ENCODE results near the gene KLHL25.

Gene KLHL25

DNA sequence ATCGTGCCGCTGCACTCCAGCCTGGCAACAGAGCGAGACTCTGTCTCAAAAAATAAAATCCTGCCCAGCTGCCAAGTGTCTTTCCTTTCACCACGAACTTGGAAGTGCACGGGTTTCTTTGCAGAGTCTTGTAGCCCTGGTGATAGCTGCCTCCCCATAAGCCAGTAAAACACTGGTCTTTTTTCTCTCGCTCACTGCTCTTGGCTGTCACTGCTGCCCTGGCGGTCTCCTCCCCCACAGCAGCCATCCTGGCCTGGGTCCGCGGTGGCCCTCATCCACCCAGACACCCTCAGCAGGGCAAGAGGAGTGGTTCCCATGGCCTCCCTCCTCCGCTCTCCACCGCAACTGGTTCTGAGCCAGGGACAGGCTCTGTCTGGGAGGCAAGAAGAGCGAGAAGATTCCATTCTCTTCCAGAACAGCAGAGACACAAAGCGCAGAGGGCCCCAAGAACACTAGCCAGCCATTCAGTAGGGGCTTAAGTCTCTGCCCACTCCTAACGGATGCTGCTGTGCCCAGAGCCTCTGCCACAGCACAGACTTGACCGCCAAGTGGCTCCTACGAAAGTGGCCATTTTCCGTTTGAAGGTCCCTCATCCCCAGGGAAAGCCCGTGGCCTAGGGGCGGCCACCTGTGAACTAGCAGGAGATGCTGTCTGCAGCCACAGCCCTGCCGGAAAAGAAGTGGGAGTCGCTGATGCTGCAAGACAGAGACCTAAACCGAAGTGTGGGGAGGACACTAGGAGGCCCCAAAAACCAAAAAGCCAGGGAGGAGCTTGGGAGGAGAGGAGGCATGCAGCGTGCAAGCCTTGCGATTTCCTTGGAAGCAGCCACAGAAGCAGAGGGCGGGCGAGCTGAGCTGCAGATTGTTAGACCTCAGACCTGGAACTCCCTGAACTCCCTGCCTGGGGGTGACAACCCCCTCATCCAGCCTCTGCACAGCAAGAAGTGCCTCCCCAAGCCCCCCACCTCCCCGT lies 44.1 kb downstream of the KLHL25 start:
- H3K27me3 ChIP-seq (ENCODE audit: insufficient read depth, insufficient read length): no peaks in the 10 kb centered on the region
- TF ChIP-seq ZNF274 (IDR thresholded peaks at IDR 0.05; ENCODE audit: low read depth, low read length) (no peak), YY1 (IDR thresholded peaks at IDR 0.05; ENCODE audit: insufficient read depth, insufficient read length) (no peak), SUZ12 (IDR thresholded peaks at IDR 0.05; ENCODE audit: extremely low read depth, insufficient read depth, insufficient read length) (no peak)
- peak; percentile 18 for DNase-seq (ENCODE audit: low read depth, low spot score)
- peak overlapping the region; percentile 59 for H3K9ac ChIP-seq (ENCODE audit: insufficient read length, low read depth)
- H3K4me1 ChIP-seq (ENCODE audit: insufficient read depth, insufficient read length): peaks cover 15% of the 10 kb centered on the region
- H3K9me3 ChIP-seq (ENCODE audit: insufficient read depth, low read length): no peaks in the 10 kb centered on the region
- H3K36me3 ChIP-seq (ENCODE audit: insufficient read depth, insufficient read length, low read length): peaks cover 56% of the 10 kb centered on the region
- H3K4me3 ChIP-seq (ENCODE audit: insufficient read length, low read depth): no peak overlapping the region

DNA sequence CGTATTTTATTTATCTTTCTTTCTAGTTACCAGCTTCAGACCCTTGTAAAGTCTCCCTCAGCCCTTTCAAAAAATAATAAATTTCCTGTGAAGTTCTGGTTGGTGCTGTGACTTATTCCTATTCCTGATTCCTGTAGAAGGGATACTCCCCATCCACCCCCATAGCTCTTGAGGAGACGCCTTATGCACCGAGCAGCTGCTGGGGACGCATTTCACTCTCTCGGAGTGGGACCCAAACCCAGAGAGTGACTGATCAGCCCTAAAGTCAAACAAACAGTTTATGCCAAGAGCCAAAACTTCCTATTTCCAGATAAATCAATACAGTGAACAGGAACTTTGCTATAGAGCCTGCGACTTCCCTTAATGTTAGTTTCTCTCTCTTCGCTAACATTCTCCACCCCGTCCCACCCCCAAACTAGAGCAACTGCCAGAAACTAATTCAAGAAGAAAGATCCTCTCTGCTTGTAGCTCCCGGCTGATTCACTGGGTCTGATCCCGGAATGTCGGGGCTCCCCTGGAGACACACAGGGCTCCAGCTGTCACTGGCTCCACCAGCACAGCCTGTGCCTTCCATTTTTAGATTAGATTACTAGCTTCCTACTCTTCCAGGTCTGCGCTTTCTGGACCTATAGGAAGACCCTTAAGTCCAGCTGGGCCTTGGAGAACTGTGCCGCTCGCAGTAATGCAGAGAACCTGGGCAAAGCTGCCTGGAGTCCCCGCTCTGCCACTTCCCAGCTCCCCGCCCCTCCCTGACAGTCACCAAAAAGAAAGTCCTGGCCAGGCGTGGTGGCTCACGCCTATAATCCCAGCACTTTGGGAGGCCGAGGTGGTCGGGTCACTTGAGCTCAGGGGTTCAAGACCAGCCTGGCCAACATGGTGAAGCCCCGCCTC lies 45.2 kb downstream of the KLHL25 start:
- TF ChIP-seq ZNF274 (IDR thresholded peaks at IDR 0.05; ENCODE audit: low read depth, low read length) (no peak), SUZ12 (IDR thresholded peaks at IDR 0.05; ENCODE audit: extremely low read depth, insufficient read depth, insufficient read length) (no peak), YY1 (IDR thresholded peaks at IDR 0.05; ENCODE audit: insufficient read depth, insufficient read length) (no peak)
- no peak overlapping the region for H3K4me3 ChIP-seq (ENCODE audit: insufficient read length, low read depth)
- peaks cover 63% of the 10 kb centered on the region for H3K36me3 ChIP-seq (ENCODE audit: insufficient read depth, insufficient read length, low read length)
- peaks cover 15% of the 10 kb centered on the region for H3K4me1 ChIP-seq (ENCODE audit: insufficient read depth, insufficient read length)
- no peak overlapping the region for H3K9ac ChIP-seq (ENCODE audit: insufficient read length, low read depth)
- H3K9me3 ChIP-seq (ENCODE audit: insufficient read depth, low read length): no peaks in the 10 kb centered on the region
- no peaks in the 10 kb centered on the region for H3K27me3 ChIP-seq (ENCODE audit: insufficient read depth, insufficient read length)
- no peak for DNase-seq (ENCODE audit: low read depth, low spot score)

DNA sequence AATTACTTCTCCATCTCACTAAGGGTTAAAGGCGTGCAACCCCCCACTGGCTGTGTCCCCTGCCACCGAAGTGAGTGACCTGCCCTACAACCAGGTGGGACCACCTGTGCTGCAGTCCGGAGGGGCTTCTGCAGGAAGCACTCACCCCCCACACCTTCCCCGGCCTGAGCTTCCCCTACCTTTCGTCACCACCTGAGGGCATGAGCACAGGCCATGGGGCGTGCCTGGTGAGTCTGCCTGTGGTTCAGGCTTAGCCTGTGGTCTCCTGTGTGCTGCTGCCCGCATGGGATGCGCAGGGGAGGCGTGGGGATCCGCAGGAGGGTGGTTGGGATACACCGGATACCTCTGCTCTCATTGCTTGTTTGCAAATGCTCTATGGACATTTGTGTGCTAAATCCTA lies 46.0 kb downstream of the KLHL25 start:
- DNase-seq (ENCODE audit: low read depth, low spot score): no peak
- Histone ChIP-seq H3K4me1 (ENCODE audit: insufficient read depth, insufficient read length) (peaks cover 15% of the 10 kb centered on the region), H3K9me3 (ENCODE audit: insufficient read depth, low read length) (no peaks in the 10 kb centered on the region), H3K4me3 (ENCODE audit: insufficient read length, low read depth) (no peak overlapping the region), H3K27me3 (ENCODE audit: insufficient read depth, insufficient read length) (no peaks in the 10 kb centered on the region), H3K36me3 (ENCODE audit: insufficient read depth, insufficient read length, low read length) (peaks cover 64% of the 10 kb centered on the region), H3K9ac (ENCODE audit: insufficient read length, low read depth) (no peak overlapping the region)
- TF ChIP-seq YY1 (IDR thresholded peaks at IDR 0.05; ENCODE audit: insufficient read depth, insufficient read length): no peak
- TF ChIP-seq ZNF274 (IDR thresholded peaks at IDR 0.05; ENCODE audit: low read depth, low read length): no peak
- no peak for TF ChIP-seq SUZ12 (IDR thresholded peaks at IDR 0.05; ENCODE audit: extremely low read depth, insufficient read depth, insufficient read length)

DNA sequence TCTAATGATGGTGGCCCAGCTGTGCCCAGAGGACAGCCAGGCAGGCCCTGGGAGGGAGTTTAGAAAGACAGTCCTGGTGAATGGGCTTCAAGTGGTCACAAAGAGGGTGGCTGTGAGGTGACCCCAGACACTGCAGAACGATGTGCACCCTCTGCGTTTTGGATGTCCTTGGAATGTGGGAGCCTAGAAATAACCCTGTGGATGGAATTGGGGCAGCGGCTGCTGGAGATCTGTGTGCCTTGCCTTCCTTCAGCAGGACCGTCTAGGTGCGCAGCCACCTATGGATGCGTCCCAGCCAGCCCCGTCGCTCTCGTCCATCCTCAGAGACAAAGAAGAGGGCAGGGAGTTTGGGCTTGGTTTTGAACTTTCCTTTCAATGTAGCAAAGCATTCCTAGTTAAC lies 46.5 kb downstream of the KLHL25 start:
- H3K36me3 ChIP-seq (ENCODE audit: insufficient read depth, insufficient read length, low read length): peaks cover 65% of the 10 kb centered on the region
- TF ChIP-seq YY1 (IDR thresholded peaks at IDR 0.05; ENCODE audit: insufficient read depth, insufficient read length): no peak
- TF ChIP-seq ZNF274 (IDR thresholded peaks at IDR 0.05; ENCODE audit: low read depth, low read length): no peak
- H3K4me3 ChIP-seq (ENCODE audit: insufficient read length, low read depth): no peak overlapping the region
- no peaks in the 10 kb centered on the region for H3K9me3 ChIP-seq (ENCODE audit: insufficient read depth, low read length)
- DNase-seq (ENCODE audit: low read depth, low spot score): no peak
- H3K4me1 ChIP-seq (ENCODE audit: insufficient read depth, insufficient read length): peaks cover 15% of the 10 kb centered on the region
- H3K27me3 ChIP-seq (ENCODE audit: insufficient read depth, insufficient read length): no peaks in the 10 kb centered on the region
- no peak overlapping the region for H3K9ac ChIP-seq (ENCODE audit: insufficient read length, low read depth)

DNA sequence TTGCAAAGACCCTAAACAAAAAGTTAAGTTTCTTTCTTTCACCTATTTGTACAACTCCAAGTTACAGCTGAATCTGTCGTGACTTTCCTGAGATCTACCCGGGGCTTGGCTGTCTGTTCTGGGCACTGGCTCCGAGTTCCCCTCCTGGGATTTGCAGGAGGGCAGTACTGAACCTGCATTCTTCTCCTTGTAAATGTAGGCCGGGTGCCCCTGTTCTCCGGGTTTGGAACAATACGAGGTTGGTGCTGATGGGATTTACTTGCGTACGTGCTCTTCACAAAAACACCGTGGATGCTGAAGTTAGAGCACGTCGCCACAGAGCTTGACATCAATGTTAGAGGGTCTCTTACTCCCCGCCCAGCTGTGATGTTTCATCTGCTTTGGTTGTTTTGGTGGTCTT lies 48.1 kb downstream of the KLHL25 start:
- no peaks in the 10 kb centered on the region for H3K9me3 ChIP-seq (ENCODE audit: insufficient read depth, low read length)
- H3K9ac ChIP-seq (ENCODE audit: insufficient read length, low read depth): no peak overlapping the region
- TF ChIP-seq ZNF274 (IDR thresholded peaks at IDR 0.05; ENCODE audit: low read depth, low read length) (no peak), YY1 (IDR thresholded peaks at IDR 0.05; ENCODE audit: insufficient read depth, insufficient read length) (no peak), SUZ12 (IDR thresholded peaks at IDR 0.05; ENCODE audit: extremely low read depth, insufficient read depth, insufficient read length) (no peak)
- H3K4me3 ChIP-seq (ENCODE audit: insufficient read length, low read depth): no peak overlapping the region
- H3K36me3 ChIP-seq (ENCODE audit: insufficient read depth, insufficient read length, low read length): peaks cover 75% of the 10 kb centered on the region
- no peaks in the 10 kb centered on the region for H3K27me3 ChIP-seq (ENCODE audit: insufficient read depth, insufficient read length)
- no peak for DNase-seq (ENCODE audit: low read depth, low spot score)
- peaks cover 10% of the 10 kb centered on the region for H3K4me1 ChIP-seq (ENCODE audit: insufficient read depth, insufficient read length)

DNA sequence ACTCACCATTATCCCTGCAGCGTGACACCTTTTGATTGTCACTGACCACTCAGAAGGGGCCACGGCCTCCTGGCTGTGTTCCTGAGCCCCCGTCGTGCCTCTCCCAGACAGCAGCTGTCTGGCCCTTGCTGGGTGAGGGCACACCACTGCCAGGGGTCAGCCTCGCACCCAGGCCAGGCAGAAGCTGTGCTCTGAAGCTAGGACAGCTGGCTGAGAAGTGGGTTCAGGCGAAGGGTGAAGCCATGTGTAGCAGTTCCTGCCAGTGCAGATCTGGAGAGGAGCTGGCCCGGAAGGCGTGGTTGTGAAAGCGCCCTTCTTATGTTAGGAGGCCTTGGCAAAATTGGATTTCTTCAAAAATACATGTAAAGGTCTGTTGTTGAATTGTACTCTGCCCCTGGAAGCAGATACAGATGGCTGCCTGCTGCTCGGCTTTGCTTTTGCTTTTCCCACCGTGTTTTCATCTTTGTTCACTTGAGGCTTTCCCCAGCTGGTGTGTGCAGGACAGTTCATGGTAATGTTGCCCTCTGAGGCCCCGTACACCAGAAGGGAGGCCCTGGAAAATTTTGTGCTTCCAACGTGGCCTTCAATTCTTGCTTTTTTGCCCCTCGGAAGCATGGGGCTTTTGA lies 49.1 kb downstream of the KLHL25 start:
- no peak for DNase-seq (ENCODE audit: low read depth, low spot score)
- TF ChIP-seq SUZ12 (IDR thresholded peaks at IDR 0.05; ENCODE audit: extremely low read depth, insufficient read depth, insufficient read length): no peak
- TF ChIP-seq YY1 (IDR thresholded peaks at IDR 0.05; ENCODE audit: insufficient read depth, insufficient read length): no peak
- TF ChIP-seq ZNF274 (IDR thresholded peaks at IDR 0.05; ENCODE audit: low read depth, low read length): no peak
- Histone ChIP-seq H3K36me3 (ENCODE audit: insufficient read depth, insufficient read length, low read length) (peaks cover 85% of the 10 kb centered on the region), H3K9ac (ENCODE audit: insufficient read length, low read depth) (no peak overlapping the region), H3K4me1 (ENCODE audit: insufficient read depth, insufficient read length) (peaks cover 12% of the 10 kb centered on the region), H3K9me3 (ENCODE audit: insufficient read depth, low read length) (no peaks in the 10 kb centered on the region), H3K4me3 (ENCODE audit: insufficient read length, low read depth) (no peak overlapping the region), H3K27me3 (ENCODE audit: insufficient read depth, insufficient read length) (no peaks in the 10 kb centered on the region)
